ENCODE measurements around the gene INSL3.
"Not testable (repeated sequence)": the region's sequence is repeated elsewhere in the genome, so short reads cannot be mapped to it uniquely, and the experiment has no call there.

INSL3 gene

GRCh38 chr19:17794412-17794730 lies 26.9 kb downstream of the INSL3 start:
- POLR2A ChIA-PET, result no interaction called here
- no peak for TF ChIP-seq CTCF (IDR thresholded peaks at IDR 0.05; ENCODE audit: insufficient read depth, low read length, missing control alignments)
- H3K4me3 ChIP-seq (ENCODE audit: low read depth, low read length), result no peak overlapping the region
- no peak for DNase-seq (ENCODE audit: low read depth, low spot score)
- CTCF ChIA-PET, result interaction anchor here (1.2 kb wide), 1 partner anchor 10 kb away, joined by 3 read pairs; no protein-coding TSS in a partner anchor

- no peak for TF ChIP-seq CTCF (IDR thresholded peaks at IDR 0.05; ENCODE audit: insufficient read depth, low read length, missing control alignments)
- no peak overlapping the region for H3K4me3 ChIP-seq (ENCODE audit: low read depth, low read length)
- POLR2A ChIA-PET, result no interaction called here
- DNase-seq (ENCODE audit: low read depth, low spot score), result no peak
- CTCF ChIA-PET, result interaction anchor here (1.5 kb wide), 1 partner anchor 15 kb away, joined by 3 read pairs; no protein-coding TSS in a partner anchor
Measured at GRCh38 chr19:17790059-17790780, 31.1 kb downstream of the INSL3 start.

- ChIA-PET CTCF (no interaction called here), POLR2A (no interaction called here)
- no peak overlapping the region for H3K4me3 ChIP-seq (ENCODE audit: low read depth, low read length)
- no peak for TF ChIP-seq CTCF (IDR thresholded peaks at IDR 0.05; ENCODE audit: insufficient read depth, low read length, missing control alignments)
- DNase-seq (ENCODE audit: low read depth, low spot score), result no peak
Measured at GRCh38 chr19:17788632-17789031, 32.7 kb downstream of the INSL3 start.

- H3K4me3 ChIP-seq (ENCODE audit: low read depth, low read length), result no peak overlapping the region
- no peak for TF ChIP-seq CTCF (IDR thresholded peaks at IDR 0.05; ENCODE audit: insufficient read depth, low read length, missing control alignments)
- DNase-seq (ENCODE audit: low read depth, low spot score), result no peak
- POLR2A ChIA-PET, result no interaction called here
- CTCF ChIA-PET, result interaction anchor here (0.7 to 2.0 kb wide), 2 partner anchors 9 to 492 kb away, joined by 3 to 4 read pairs; no protein-coding TSS in a partner anchor
Measured at GRCh38 chr19:17787274-17787913, 33.9 kb downstream of the INSL3 start.

GRCh38 chr19:17784201-17785008 lies 36.9 kb downstream of the INSL3 start:
- ChIA-PET POLR2A (no interaction called here), CTCF (interaction anchor here (0.6 to 2.0 kb wide), 22 partner anchors 10 to 330 kb away, joined by 3 to 7 read pairs (median 4); partner anchors contain the start of genes B3GNT3, JAK3 and RPL18A)
- no peak for DNase-seq (ENCODE audit: low read depth, low spot score)
- H3K4me3 ChIP-seq (ENCODE audit: low read depth, low read length), result no peak overlapping the region
- TF ChIP-seq CTCF (IDR thresholded peaks at IDR 0.05; ENCODE audit: insufficient read depth, low read length, missing control alignments), result peak; percentile 75

GRCh38 chr19:17783721-17784120 lies 37.6 kb downstream of the INSL3 start:
- H3K4me3 ChIP-seq (ENCODE audit: low read depth, low read length); POLR2A ChIA-PET; DNase-seq (ENCODE audit: low read depth, low spot score): not testable (repeated sequence)
- CTCF ChIA-PET, result interaction anchor here (1.0 to 3.9 kb wide), 14 partner anchors 11 to 288 kb away, joined by 3 to 13 read pairs (median 4); partner anchors contain the start of genes B3GNT3 and JAK3

Data from AG04449 (cell line).